A549 (cell line): Measurements from ENCODE around the gene GMCL2.

Source experiments
- CBX8 ChIP-seq: fragments of 200-600 bp; sonication (generic); IDR thresholded peaks from 2 replicates; pipeline ENCODE4 v1.6.1; 2016
- CEBPB ChIP-seq, 2 experiments: fragments of >200 bp in 1 of 2; sonication (Bioruptor Twin) in 1 of 2; formaldehyde crosslinking in 1 of 2; IDR thresholded peaks; 2 replicates each; pipeline ENCODE4 v1.6.1; 2012 to 2016
- EP300 ChIP-seq, 2 experiments: fragments of >200 bp; sonication (Bioruptor Twin); formaldehyde crosslinking; IDR thresholded peaks; 2 replicates in 1 of 2; 3 replicates in 1 of 2; pipeline ENCODE4 v1.6.1; 2016 to 2017
- RNF2 ChIP-seq: fragments of 200-600 bp; sonication (generic); IDR thresholded peaks from 2 replicates; pipeline ENCODE4 v1.6.1; 2016; ENCODE audit warnings: low read depth, mild to moderate bottlenecking, antibody characterized with exemption, moderate library complexity, borderline replicate concordance
- TF ChIP-seq, protein P1 (sequence below): fragments of >200 bp; sonication (Bioruptor Twin); formaldehyde crosslinking; IDR thresholded peaks from 3 replicates; pipeline ENCODE4 v1.5.1; 2016
- TF ChIP-seq, protein P2 (sequence below): fragments of >200 bp; sonication (Bioruptor Twin); formaldehyde crosslinking; IDR thresholded peaks from 3 replicates; pipeline ENCODE4 v1.6.1; 2016

DNA sequence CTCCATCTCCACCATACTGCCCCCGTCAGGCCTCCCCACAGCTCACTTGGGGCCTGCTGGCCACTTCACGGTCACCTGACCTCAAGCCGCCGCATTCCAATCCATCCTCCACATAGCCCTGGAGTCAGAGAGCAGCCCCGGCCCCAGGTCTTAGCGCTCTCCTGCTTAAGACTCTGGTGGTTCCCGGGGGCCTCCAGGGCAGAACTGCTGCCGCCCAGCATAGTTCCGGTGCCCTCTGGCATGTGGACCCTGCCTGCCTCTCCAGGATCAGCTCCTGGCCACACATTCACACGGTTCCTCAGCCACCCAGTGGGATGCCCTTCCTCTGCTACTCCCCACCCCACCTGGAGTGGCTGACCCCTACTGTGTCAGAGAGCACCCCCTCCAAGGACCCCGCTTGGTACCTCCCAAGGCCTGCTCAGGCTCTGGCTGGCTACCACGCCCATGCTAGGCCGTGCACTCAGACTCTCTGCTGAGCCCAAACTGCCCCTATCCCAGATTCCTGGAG, 36.7 kb upstream of the GMCL2 start:
- no peak for TF ChIP-seq EP300 (IDR thresholded peaks at IDR 0.05)
- no peak for TF ChIP-seq RNF2
- TF ChIP-seq, protein P1, sequence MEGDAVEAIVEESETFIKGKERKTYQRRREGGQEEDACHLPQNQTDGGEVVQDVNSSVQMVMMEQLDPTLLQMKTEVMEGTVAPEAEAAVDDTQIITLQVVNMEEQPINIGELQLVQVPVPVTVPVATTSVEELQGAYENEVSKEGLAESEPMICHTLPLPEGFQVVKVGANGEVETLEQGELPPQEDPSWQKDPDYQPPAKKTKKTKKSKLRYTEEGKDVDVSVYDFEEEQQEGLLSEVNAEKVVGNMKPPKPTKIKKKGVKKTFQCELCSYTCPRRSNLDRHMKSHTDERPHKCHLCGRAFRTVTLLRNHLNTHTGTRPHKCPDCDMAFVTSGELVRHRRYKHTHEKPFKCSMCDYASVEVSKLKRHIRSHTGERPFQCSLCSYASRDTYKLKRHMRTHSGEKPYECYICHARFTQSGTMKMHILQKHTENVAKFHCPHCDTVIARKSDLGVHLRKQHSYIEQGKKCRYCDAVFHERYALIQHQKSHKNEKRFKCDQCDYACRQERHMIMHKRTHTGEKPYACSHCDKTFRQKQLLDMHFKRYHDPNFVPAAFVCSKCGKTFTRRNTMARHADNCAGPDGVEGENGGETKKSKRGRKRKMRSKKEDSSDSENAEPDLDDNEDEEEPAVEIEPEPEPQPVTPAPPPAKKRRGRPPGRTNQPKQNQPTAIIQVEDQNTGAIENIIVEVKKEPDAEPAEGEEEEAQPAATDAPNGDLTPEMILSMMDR, result no peak
- no peak for TF ChIP-seq CEBPB (IDR thresholded peaks at IDR 0.05)
- TF ChIP-seq, protein P2, sequence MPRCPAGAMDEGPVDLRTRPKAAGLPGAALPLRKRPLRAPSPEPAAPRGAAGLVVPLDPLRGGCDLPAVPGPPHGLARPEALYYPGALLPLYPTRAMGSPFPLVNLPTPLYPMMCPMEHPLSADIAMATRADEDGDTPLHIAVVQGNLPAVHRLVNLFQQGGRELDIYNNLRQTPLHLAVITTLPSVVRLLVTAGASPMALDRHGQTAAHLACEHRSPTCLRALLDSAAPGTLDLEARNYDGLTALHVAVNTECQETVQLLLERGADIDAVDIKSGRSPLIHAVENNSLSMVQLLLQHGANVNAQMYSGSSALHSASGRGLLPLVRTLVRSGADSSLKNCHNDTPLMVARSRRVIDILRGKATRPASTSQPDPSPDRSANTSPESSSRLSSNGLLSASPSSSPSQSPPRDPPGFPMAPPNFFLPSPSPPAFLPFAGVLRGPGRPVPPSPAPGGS, result no peak
- no peak for TF ChIP-seq CBX8
